HG02840 (cell line): Measurements from ENCODE around the gene INCA1.

ENCODE experiments used
- ATAC-seq: cut with Tn5 transposase; IDR thresholded peaks from one replicate; pipeline ENCODE4 v1.9.1; 2021; ENCODE audit warnings: mild to moderate bottlenecking, moderate library complexity, moderate number of reproducible peaks; ENCODE audit not compliant: unreplicated experiment, low FRiP score

The INCA1 gene

GRCh38 chr17:4972752-4973151 lies 24.6 kb downstream of the INCA1 start:
- ATAC-seq = no peak

GRCh38 chr17:4972322-4972721 lies 25.0 kb downstream of the INCA1 start:
- ATAC-seq = no peak

GRCh38 chr17:4971826-4972225 lies 25.5 kb downstream of the INCA1 start:
- ATAC-seq = no peak

- no peak for ATAC-seq
Observed at GRCh38 chr17:4970273-4970672, 27.0 kb downstream of the INCA1 start.

GRCh38 chr17:4969551-4970173 lies 27.7 kb downstream of the INCA1 start:
- no peak for ATAC-seq

GRCh38 chr17:4969047-4969550 lies 28.2 kb downstream of the INCA1 start:
- ATAC-seq = no peak

GRCh38 chr17:4968486-4969046 lies 28.8 kb downstream of the INCA1 start:
- no peak for ATAC-seq

- peak; percentile 59 for ATAC-seq
Observed at GRCh38 chr17:4967539-4968485, 29.5 kb downstream of the INCA1 start, which contains the start of gene SPAG7. Gene SPAG7 (minus strand): TSS chr17:4967817. CDS start chr17:4967804, 13 bp downstream.

- peak; percentile 76 for ATAC-seq
Observed at GRCh38 chr17:4966844-4967538, 30.3 kb downstream of the INCA1 start.

GRCh38 chr17:4965311-4965986 lies 31.9 kb downstream of the INCA1 start:
- no peak for ATAC-seq

- no peak for ATAC-seq
Observed at GRCh38 chr17:4960279-4960922, 36.9 kb downstream of the INCA1 start.

GRCh38 chr17:4959261-4959965 lies 37.9 kb downstream of the INCA1 start:
- ATAC-seq = no peak

- no peak for ATAC-seq
Observed at GRCh38 chr17:4958102-4958501, 39.2 kb downstream of the INCA1 start.

- ATAC-seq = no peak
Observed at GRCh38 chr17:4956493-4957061, 40.7 kb downstream of the INCA1 start.

GRCh38 chr17:4955091-4955490 lies 42.2 kb downstream of the INCA1 start:
- no peak for ATAC-seq

- no peak for ATAC-seq
Observed at GRCh38 chr17:4953451-4953961, 43.8 kb downstream of the INCA1 start.

- no peak for ATAC-seq
Observed at GRCh38 chr17:4951486-4951885, 45.8 kb downstream of the INCA1 start.

GRCh38 chr17:4950746-4951204 lies 46.5 kb downstream of the INCA1 start, which contains the start of gene ENO3:
Gene ENO3 (plus strand): TSS chr17:4951119. CDS start chr17:4951830, 711 bp downstream.
- no peak for ATAC-seq
